H1 (cell line): ENCODE measurements around the gene EXOSC10.

Experiments used
- BRCA1 ChIP-seq: IDR thresholded peaks from 2 replicates; pipeline ENCODE4 v1.6.1; 2012; ENCODE audit warnings: low read depth, low read length, improper control_type of control experiment
- CTCF ChIP-seq, 3 experiments: IDR thresholded peaks; 1 replicate in 2 of 3; 2 replicates in 1 of 3; pipeline versions ENCODE4 v1.5.1 to v1.6.1; 2011; ENCODE audit warnings: low read length in 3 of 3, mild to moderate bottlenecking in 3 of 3, inconsistent platforms in 2 of 3, low read depth in 1 of 3, moderate library complexity in 1 of 3; ENCODE audit not compliant: insufficient read depth in 1 of 3; ENCODE audit errors: control extremely low read depth in 1 of 3
- EZH2 ChIP-seq: fragments of 200-600 bp; sonication (generic); IDR thresholded peaks from 2 replicates; pipeline ENCODE4 v1.7.1; 2012; ENCODE audit warnings: low read depth, mild to moderate bottlenecking, moderate library complexity, low read length, inconsistent platforms; ENCODE audit not compliant: severe bottlenecking
- FOSL1 ChIP-seq: IDR thresholded peaks from 2 replicates; pipeline ENCODE4 v1.6.1; 2011; ENCODE audit warnings: mild to moderate bottlenecking, low read depth, low read length, moderate library complexity; ENCODE audit not compliant: insufficient read depth
- GABPA ChIP-seq: IDR thresholded peaks from 2 replicates; pipeline ENCODE4 v1.6.1; 2011; ENCODE audit warnings: mild to moderate bottlenecking, low read length, moderate library complexity, borderline replicate concordance; ENCODE audit not compliant: insufficient read depth
- NANOG ChIP-seq: IDR thresholded peaks from 2 replicates; pipeline ENCODE4 v1.6.1; 2011; ENCODE audit warnings: low read length, low read depth, mild to moderate bottlenecking, inconsistent platforms; ENCODE audit not compliant: insufficient read depth, poor library complexity, severe bottlenecking
- POLR2A ChIP-seq, 2 experiments: IDR thresholded peaks; 1 replicate in 1 of 2; 2 replicates in 1 of 2; pipeline ENCODE4 v1.6.1; 2011; ENCODE audit warnings: low read depth in 2 of 2, low read length in 2 of 2, mild to moderate bottlenecking in 2 of 2; ENCODE audit errors: control extremely low read depth in 1 of 2
- POLR2AphosphoS5 ChIP-seq: IDR thresholded peaks from 2 replicates; pipeline ENCODE4 v1.6.1; 2011; ENCODE audit warnings: low read depth, low read length
- RFX5 ChIP-seq: IDR thresholded peaks from 2 replicates; pipeline ENCODE4 v1.6.1; 2011; ENCODE audit warnings: low read depth, low read length, improper control_type of control experiment, borderline replicate concordance
- TAF1 ChIP-seq: IDR thresholded peaks from 2 replicates; pipeline ENCODE4 v1.6.1; 2011; ENCODE audit warnings: mild to moderate bottlenecking, low read depth, low read length
- TEAD4 ChIP-seq: IDR thresholded peaks from 2 replicates; pipeline ENCODE4 v1.6.1; 2012; ENCODE audit warnings: low read depth, low read length, inconsistent platforms, mixed read lengths
- USF2 ChIP-seq: IDR thresholded peaks from 2 replicates; pipeline ENCODE4 v1.6.1; 2011; ENCODE audit warnings: low read length, improper control_type of control experiment

- no peak for TF ChIP-seq POLR2AphosphoS5
- TF ChIP-seq EZH2 = no peak
- no peak for TF ChIP-seq TEAD4
- no peak for TF ChIP-seq POLR2A (IDR thresholded peaks at IDR 0.05; ENCODE audit: control extremely low read depth in 1 of 2, low read depth in 2 of 2, low read length in 2 of 2)
- TF ChIP-seq BRCA1 = no peak
- TF ChIP-seq CTCF (IDR thresholded peaks at IDR 0.05; ENCODE audit: control extremely low read depth in 1 of 3, insufficient read depth in 1 of 3, low read depth in 1 of 3, low read length in 3 of 3) = no peak
- TF ChIP-seq USF2 = no peak
- TF ChIP-seq RFX5 = no peak
- TF ChIP-seq FOSL1 = no peak
- TF ChIP-seq TAF1 = no peak
- TF ChIP-seq NANOG = no peak
- TF ChIP-seq GABPA = no peak
Observed at GRCh38 chr1:11070876-11071275, 28.8 kb downstream of the EXOSC10 start.
